Upper lobe of left lung (tissue), 4 donors: ENCODE measurements around the gene ADAMTS17.

ENCODE experiments used
- POLR2A ChIP-seq, 4 donors: fragments of 450-650 bp; IDR thresholded peaks; one replicate each; pipeline ENCODE4 v1.5.1; 2016 to 2017; ENCODE audit warnings: antibody characterized with exemption in 4 of 4, mild to moderate bottlenecking in 2 of 4
- TF ChIP-seq, protein P1 (sequence below), 6 experiments: fragments of 450-650 bp in 4 of 6; fragments of 200-600 bp in 2 of 6; sonication (generic) in 2 of 6; IDR thresholded peaks; one replicate each; pipeline ENCODE4 v1.5.1; 2016 to 2019; ENCODE audit warnings: antibody characterized with exemption in 6 of 6

DNA sequence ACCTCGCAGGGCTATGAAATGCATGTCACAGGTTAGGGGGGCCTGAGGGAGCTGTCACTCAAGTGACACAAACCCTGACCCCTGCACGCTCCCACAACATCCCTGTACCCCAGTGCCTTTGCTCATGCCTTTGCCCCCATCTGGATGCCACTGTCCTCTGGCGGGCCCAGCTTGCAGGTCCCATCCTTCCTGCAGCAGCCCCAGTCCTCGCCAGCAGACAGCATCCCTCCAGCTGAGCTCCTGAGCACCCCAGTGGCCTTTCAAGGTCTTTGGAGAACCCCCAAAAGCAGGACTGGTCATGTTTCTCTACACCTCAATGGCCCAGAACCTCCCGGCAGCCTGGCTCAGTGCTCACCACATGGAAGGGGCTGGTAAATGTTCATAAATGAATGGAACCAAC is 170.4 kb downstream of the ADAMTS17 start:
- TF ChIP-seq, protein P1, sequence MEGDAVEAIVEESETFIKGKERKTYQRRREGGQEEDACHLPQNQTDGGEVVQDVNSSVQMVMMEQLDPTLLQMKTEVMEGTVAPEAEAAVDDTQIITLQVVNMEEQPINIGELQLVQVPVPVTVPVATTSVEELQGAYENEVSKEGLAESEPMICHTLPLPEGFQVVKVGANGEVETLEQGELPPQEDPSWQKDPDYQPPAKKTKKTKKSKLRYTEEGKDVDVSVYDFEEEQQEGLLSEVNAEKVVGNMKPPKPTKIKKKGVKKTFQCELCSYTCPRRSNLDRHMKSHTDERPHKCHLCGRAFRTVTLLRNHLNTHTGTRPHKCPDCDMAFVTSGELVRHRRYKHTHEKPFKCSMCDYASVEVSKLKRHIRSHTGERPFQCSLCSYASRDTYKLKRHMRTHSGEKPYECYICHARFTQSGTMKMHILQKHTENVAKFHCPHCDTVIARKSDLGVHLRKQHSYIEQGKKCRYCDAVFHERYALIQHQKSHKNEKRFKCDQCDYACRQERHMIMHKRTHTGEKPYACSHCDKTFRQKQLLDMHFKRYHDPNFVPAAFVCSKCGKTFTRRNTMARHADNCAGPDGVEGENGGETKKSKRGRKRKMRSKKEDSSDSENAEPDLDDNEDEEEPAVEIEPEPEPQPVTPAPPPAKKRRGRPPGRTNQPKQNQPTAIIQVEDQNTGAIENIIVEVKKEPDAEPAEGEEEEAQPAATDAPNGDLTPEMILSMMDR (IDR thresholded peaks at IDR 0.05), result no peak
- TF ChIP-seq POLR2A (IDR thresholded peaks at IDR 0.05), result no peak
